ENCODE data around the gene HSF2. TPM values are rescaled to one million over a fixed set of nuclear protein-coding genes. Genes with fewer than 3 reads are reported as not detected.

The HSF2 gene, protein sequence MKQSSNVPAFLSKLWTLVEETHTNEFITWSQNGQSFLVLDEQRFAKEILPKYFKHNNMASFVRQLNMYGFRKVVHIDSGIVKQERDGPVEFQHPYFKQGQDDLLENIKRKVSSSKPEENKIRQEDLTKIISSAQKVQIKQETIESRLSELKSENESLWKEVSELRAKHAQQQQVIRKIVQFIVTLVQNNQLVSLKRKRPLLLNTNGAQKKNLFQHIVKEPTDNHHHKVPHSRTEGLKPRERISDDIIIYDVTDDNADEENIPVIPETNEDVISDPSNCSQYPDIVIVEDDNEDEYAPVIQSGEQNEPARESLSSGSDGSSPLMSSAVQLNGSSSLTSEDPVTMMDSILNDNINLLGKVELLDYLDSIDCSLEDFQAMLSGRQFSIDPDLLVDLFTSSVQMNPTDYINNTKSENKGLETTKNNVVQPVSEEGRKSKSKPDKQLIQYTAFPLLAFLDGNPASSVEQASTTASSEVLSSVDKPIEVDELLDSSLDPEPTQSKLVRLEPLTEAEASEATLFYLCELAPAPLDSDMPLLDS
- 10 to 100 TPM; 23.0 to 25.3 TPM for total RNA-seq

DNA sequence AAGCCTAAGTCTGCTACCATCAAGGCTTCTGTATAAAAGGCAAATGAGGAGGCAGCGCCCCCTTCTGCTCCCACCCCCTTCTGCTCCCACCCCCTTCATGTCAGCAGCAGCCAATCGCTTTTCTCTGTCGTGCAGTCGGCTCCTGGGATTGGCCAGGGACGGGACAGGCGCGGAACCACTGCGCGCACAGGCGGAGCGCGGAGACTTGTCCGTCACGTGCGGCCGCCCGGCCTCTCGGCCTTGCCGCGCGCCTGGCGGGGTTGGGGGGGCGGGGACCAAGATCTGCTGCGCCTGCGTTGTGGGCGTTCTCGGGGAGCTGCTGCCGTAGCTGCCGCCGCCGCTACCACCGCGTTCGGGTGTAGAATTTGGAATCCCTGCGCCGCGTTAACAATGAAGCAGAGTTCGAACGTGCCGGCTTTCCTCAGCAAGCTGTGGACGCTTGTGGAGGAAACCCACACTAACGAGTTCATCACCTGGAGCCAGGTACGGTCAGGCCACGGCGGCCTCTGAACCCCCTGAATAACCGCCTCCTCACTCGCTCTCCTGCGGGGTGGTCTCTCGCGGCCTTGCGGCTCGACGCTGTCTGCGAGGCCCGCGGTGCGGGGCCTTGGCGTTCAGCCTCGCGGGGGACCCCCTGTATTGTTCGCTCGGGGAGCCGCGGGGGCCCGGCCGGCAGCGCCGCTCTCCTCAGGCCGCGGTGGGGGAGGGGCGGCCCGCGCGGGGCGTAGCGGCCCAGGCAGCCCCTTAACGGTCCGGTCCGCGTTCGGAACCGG is at the start of gene HSF2:
TSS of gene HSF2 (plus strand) at position 305 of the 773 bp plus-strand sequence. CDS start at position 391, 86 bp downstream.
- peak; percentile 95 for DNase-seq
- Mint-ChIP-seq H3K4me3 (peak within 1 kb of the TSS; percentile 96), H3K27ac (peak within 1 kb of the TSS; percentile 97), H3K36me3 (peaks cover 28% of the 10 kb centered on the region), H3K27me3 (no peaks in the 10 kb centered on the region), H3K4me1 (peaks cover 41% of the 10 kb centered on the region), H3K9me3 (no peaks in the 10 kb centered on the region)

DNA sequence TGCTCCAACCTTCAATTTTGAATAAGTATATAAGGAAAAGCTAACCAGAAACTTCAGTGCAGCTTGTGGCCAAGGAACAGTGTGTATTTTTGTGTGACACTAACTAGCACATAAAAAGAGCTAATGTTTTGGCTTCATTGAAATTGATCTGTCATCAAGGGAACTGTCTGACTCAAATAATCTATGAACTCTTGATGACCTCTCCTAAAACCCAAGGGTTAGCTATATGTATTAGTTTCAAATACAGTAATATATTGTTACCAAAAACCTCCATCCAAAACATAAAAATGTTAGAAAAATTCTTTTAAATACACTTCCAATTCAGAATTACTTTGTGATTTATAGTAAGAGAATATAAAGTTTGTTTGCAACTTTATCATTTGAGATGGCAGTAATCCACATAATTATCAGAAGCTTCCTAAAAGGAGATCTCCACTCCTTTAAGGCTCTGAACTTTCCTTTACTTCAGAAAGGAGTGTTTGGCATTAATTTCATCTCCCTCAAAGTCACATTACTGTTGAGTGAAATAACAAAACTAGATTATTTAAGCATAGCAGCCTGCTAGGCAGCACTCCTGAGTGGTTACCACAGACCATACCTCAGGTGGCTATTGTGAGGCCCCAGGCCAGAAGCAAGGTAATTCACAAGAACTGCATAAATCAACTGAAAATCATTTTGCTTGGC is 46.3 kb upstream of the HSF2 start:
- Mint-ChIP-seq H3K36me3 (no peaks in the 10 kb centered on the region), H3K27me3 (peaks cover 8% of the 10 kb centered on the region), H3K9me3 (no peaks in the 10 kb centered on the region), H3K27ac (no peak overlapping the region), H3K4me3 (no peak overlapping the region), H3K4me1 (no peaks in the 10 kb centered on the region)
- no peak for DNase-seq

DNA sequence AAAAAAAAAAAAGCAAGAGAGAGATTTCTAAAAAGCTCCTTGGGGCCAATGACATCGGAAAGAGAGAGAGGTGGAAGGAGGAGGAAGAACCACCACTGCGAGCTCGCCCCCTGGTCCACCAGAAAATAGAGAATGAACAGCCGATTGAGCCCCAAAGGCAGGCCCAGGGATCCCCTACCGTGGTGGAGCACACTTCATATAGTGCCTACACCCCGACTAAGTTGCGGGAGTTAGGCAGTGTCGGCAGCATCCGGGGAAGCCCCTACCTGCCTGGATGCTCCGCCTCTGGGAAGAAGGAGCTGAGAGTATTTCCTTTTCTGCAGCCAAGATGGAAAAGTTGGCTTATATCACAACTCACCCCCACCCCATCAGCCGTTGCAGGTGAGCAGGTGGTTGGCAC is 38.6 kb upstream of the HSF2 start:
- Mint-ChIP-seq H3K4me3 (no peak overlapping the region), H3K27me3 (peaks cover 5% of the 10 kb centered on the region), H3K36me3 (no peaks in the 10 kb centered on the region), H3K9me3 (no peaks in the 10 kb centered on the region), H3K4me1 (peaks cover 4% of the 10 kb centered on the region), H3K27ac (no peak overlapping the region)
- DNase-seq: no peak

DNA sequence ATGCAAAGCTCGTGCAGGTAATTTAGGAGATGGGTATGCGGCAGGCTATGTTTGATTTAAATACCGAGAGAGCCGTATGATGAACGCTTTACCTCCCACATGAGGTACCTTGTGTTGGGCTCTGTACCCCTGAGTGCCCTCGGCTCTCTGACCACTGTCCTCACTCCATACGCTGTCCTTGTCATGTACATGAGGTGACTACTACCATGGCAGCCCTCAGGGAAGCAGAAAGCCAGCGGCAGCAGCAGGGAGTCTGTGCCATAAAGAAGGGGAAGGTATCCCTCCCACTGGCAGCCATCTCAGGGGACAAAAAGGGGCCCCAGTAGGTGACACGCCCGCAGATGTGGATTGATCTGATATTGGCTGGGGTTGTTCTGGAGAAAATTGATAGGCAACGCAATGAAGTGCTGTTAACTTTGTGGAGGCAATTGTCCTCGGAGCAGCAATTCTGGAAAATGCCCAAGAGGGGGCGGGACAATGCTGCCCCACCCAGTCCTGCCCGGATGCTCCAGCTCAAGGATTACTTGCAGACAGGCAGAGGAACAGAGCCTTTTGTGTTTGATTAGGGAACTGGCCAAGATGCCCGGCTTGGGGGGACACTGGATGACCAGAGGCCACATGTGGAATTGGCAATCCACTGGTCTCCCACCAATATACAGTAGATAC is 38.0 kb upstream of the HSF2 start:
- no peak overlapping the region for H3K4me3 Mint-ChIP-seq
- H3K27ac Mint-ChIP-seq: no peak overlapping the region
- peaks cover 5% of the 10 kb centered on the region for H3K27me3 Mint-ChIP-seq
- H3K36me3 Mint-ChIP-seq: no peaks in the 10 kb centered on the region
- H3K9me3 Mint-ChIP-seq: no peaks in the 10 kb centered on the region
- no peak for DNase-seq
- H3K4me1 Mint-ChIP-seq: peaks cover 4% of the 10 kb centered on the region

DNA sequence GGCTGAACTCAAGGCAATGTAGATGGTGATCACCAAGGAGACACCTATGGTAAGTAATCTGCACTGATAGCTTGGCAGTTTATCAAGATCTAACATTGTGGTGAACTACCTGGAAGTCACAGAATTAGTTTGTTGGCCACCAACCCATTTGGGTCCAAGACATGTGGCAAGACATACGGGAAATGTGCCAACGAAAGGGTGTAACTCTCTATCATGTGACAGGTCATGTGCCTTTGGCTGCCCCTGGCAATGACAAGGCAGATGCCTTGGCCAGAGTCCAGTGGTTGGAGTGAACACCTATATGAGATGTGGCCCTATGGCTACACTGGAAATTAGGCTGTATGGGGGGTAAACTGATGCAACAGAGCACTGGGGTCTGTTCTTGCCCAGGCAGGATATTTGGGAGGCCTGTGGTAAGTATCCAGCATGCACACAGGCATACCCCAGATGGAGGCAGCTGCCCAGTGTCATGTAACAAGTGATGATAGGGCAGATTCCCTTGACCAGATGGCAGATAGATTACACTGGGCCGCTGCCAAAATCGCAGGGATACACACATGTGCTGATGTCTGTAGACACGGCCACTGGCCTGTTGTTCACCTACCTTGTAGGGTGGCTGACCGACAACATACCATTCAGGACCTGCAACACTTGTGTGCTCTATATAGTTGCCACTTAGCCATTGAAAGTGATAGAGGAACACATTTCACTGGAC is 35.5 kb upstream of the HSF2 start:
- no peaks in the 10 kb centered on the region for H3K27me3 Mint-ChIP-seq
- no peak overlapping the region for H3K27ac Mint-ChIP-seq
- peaks cover 4% of the 10 kb centered on the region for H3K4me1 Mint-ChIP-seq

DNA sequence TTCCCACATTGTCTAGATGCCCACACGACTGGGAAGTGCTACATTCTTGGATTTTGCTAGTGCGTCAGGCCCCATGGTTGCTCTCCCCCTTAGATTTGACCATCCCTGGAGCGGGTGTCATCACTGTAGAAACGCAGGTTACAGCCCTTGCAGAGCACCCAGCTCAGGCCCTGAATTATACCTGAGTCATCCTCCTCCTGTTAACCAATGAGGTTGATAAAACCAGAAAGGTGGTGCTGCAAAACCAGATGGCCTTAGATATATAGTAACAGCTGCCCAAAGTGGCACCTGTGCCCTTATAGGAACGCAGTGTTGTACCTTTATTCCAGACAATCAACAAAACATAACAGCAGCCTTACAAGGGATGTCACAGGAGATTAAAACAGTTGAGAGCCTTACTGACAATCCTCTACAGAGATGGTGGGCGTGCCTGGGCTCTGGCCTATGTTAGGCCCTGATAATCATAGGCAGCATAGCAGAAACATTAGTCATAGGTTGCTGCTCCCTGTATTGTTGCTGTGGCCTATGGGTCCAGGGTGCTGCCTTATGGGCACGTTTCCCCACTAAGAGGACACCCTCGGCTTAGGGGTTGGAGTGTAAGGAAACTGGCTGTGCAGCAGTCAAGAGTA is 33.6 kb upstream of the HSF2 start:
- no peaks in the 10 kb centered on the region for H3K27me3 Mint-ChIP-seq
- H3K4me1 Mint-ChIP-seq: no peaks in the 10 kb centered on the region
- DNase-seq: no peak
- H3K4me3 Mint-ChIP-seq: no peak overlapping the region
- no peaks in the 10 kb centered on the region for H3K9me3 Mint-ChIP-seq
- H3K27ac Mint-ChIP-seq: no peak overlapping the region
- no peaks in the 10 kb centered on the region for H3K36me3 Mint-ChIP-seq

More for the DNA sequence above, 35.5 kb upstream of the HSF2 start:
- no peaks in the 10 kb centered on the region for H3K9me3 Mint-ChIP-seq
- no peaks in the 10 kb centered on the region for H3K36me3 Mint-ChIP-seq
- no peak for DNase-seq
- H3K4me3 Mint-ChIP-seq: no peak overlapping the region

DNA sequence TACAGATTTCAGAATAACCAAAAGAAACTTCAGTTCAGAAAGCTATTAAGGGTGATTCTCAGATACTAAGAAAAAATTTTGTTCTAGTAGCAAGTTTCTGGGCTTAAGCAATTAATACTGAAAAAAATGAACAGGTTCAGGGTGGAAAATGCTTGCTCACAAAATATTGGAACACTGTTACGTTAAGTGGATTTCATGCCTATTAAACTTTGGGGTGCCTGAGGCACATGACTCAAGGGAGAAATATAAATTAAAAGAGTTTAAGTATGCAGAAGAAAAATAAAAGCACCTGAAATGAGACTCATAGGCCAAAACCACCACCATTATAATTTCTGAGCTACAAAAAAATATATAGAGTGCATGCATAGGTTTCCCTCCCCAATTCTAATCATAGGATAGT is 32.3 kb upstream of the HSF2 start:
- DNase-seq: no peak
- H3K9me3 Mint-ChIP-seq: no peaks in the 10 kb centered on the region
- no peak overlapping the region for H3K27ac Mint-ChIP-seq
- no peaks in the 10 kb centered on the region for H3K27me3 Mint-ChIP-seq
- no peaks in the 10 kb centered on the region for H3K36me3 Mint-ChIP-seq
- H3K4me1 Mint-ChIP-seq: no peaks in the 10 kb centered on the region
- no peak overlapping the region for H3K4me3 Mint-ChIP-seq

DNA sequence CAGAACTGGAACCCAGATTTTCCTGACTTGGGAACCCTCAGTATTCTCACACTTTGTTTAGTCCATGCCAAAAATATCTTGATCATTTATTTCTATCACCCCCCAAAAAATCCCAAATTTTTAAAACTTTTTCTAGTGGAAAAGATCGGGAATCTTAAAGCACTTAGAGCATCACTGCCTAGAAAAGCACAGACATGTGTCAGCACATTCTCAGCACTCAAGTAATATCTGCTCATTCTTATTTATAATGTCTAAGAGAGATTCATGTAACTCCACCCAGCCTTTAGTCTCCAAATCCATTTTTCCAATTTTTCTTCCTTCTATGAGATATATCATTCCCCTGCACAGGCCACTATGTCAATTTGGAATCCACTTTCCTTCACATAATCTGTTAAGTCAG is 29.9 kb upstream of the HSF2 start:
- no peak for DNase-seq
- Mint-ChIP-seq H3K4me3 (no peak overlapping the region), H3K27ac (no peak overlapping the region), H3K9me3 (no peaks in the 10 kb centered on the region), H3K27me3 (peaks cover 10% of the 10 kb centered on the region), H3K36me3 (no peaks in the 10 kb centered on the region), H3K4me1 (peaks cover 5% of the 10 kb centered on the region)

DNA sequence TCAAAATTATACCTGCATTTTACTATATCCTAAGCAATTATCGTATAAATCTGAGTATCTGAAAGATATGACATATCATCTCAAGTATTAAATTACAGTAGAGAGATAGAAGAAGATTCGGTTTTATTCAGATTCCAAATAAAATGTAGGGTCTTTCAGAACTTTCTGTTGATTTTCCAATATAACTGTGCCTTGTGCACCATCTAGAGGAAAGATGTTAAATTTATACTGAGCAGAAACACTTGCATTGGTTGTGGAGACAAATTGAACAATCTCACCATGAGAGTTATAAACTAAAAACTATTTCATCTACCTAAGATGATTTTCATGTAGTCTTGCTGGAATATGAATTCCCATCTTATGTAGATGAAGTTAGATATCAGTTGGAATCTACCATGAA is 26.8 kb upstream of the HSF2 start:
- Mint-ChIP-seq H3K36me3 (no peaks in the 10 kb centered on the region), H3K27me3 (peaks cover 10% of the 10 kb centered on the region), H3K4me3 (no peak overlapping the region), H3K27ac (no peak overlapping the region), H3K9me3 (no peaks in the 10 kb centered on the region), H3K4me1 (peaks cover 8% of the 10 kb centered on the region)
- no peak for DNase-seq

DNA sequence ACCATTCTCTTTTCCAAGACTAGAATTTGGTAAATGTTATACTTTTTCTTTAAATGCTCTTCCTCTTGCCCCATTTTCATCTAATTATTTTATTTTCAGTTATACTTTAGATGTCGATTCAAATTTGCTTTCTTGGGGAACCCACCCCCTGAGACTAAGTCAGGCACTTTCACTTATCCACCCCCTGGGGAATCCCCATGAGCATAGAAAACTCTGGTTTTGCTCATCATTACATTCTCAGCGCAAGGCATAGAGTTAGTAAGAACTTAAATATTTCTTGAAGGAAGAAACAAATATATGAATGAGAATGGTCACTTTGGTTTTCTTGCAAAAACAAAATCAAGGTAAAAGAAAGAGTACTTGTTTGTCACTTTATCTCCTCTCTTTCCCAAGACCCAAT is 25.1 kb upstream of the HSF2 start:
- H3K4me3 Mint-ChIP-seq: no peak overlapping the region

DNA sequence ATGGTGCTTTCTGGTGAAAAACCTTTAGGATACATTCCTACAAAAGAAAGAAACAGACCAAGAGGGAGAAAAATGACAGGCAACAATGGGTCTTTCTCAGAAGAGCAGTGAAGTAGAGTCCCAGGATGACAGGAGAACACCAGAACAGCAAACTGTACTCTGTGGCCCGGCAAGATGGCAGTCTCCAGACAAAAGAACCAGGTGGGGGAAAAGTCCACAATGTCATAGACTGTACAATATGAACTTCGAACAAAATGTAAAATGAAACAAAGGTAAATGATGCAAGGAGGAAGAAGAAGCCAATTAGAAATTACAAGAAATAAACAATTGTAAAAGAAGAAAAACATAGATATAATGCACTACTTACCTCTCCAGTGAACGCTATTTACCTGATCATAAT is 23.2 kb upstream of the HSF2 start:
- Mint-ChIP-seq H3K4me1 (peaks cover 8% of the 10 kb centered on the region), H3K27me3 (peaks cover 13% of the 10 kb centered on the region), H3K9me3 (no peaks in the 10 kb centered on the region), H3K27ac (no peak overlapping the region), H3K36me3 (no peaks in the 10 kb centered on the region), H3K4me3 (no peak overlapping the region)
- DNase-seq: no peak

More for the DNA sequence above, 25.1 kb upstream of the HSF2 start:
- H3K27ac Mint-ChIP-seq: no peak overlapping the region
- peaks cover 10% of the 10 kb centered on the region for H3K27me3 Mint-ChIP-seq
- DNase-seq: no peak
- no peaks in the 10 kb centered on the region for H3K9me3 Mint-ChIP-seq
- H3K36me3 Mint-ChIP-seq: no peaks in the 10 kb centered on the region
- H3K4me1 Mint-ChIP-seq: peaks cover 8% of the 10 kb centered on the region

DNA sequence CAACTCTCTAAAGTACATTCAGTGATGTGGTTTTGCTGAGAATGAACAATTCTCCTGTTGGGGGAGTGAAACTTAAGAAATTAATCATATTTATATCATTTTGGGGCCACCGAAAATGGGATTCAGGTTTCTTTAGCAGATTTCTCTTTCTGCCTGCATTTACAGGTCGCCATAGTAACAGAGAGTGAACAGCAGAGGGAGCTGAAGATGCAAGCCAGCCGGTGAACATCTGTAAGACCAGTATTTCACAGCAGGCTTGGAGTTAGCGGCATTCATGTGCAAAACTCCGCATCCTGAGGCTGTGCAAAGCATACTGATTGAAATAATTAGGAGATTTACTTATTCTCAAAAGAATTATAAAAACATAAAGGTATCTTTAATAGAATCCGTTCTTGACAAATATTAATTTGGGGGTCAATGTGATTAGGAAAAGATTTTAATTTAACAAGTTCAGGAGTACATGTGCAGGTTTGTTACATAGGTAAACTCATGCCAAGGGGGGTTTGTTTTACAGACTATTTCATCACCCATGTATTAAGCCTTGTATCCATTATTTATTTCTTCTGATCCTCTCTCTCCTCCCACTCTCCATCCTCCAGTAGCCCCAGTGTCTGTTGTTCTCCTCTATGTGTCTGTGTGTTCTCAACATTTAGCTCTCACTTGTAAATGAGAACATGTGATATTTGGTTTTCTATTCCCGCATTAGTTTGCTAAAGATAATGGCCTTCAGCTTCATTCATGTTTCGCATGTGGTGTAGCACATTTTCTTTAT is 17.8 kb upstream of the HSF2 start:
- H3K36me3 Mint-ChIP-seq: no peaks in the 10 kb centered on the region
- H3K4me3 Mint-ChIP-seq: no peak overlapping the region
- DNase-seq: peak; percentile 59

DNA sequence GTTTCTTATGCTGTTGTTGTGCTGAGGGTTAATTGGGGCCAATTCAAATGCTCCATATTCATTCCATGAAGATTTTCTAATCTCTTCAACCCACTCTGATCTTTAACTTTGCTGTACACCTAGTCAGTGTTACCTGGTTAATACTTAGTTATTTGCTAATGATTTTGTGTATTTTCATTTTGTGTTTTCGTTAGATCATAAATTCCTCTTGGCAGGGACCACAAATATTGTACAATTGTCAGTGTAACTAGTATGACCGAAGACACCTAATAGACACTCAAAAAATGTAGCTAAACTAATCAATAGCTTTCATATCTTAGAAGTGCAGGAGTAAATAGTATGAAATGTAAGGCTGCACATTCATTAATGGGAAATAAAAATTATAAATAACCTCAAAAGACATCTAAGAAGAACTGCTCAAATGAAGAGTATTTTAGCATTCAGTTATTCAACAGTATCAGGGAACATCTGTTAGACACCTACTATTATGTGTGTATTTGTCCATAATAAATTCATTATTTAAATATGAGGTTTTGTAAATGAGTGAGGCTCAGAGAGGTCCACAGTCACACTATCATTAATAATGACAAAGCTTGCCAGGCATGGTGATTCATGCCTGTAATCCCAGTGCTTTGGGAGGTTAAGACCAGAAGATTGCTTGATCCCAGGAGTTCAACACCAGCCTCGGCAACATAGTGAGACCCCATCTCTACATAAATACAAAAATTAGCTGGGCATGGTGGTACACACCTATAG is 13.4 kb upstream of the HSF2 start:
- Mint-ChIP-seq H3K9me3 (no peaks in the 10 kb centered on the region), H3K27me3 (peaks cover 7% of the 10 kb centered on the region), H3K4me3 (no peak overlapping the region), H3K27ac (no peak overlapping the region), H3K36me3 (no peaks in the 10 kb centered on the region), H3K4me1 (peaks cover 6% of the 10 kb centered on the region)
- no peak for DNase-seq

More for the DNA sequence above, 17.8 kb upstream of the HSF2 start:
- peaks cover 9% of the 10 kb centered on the region for H3K27me3 Mint-ChIP-seq
- H3K27ac Mint-ChIP-seq: no peak overlapping the region
- no peaks in the 10 kb centered on the region for H3K9me3 Mint-ChIP-seq
- peaks cover 7% of the 10 kb centered on the region for H3K4me1 Mint-ChIP-seq
